HG02763 (cell line): ENCODE measurements around the gene DAZ3.
"Not testable (repeated sequence)": the region's sequence is repeated elsewhere in the genome, so short reads cannot be mapped to it uniquely, and the experiment has no call there.

Experiments
- ATAC-seq: cut with Tn5 transposase; IDR thresholded peaks from one replicate; pipeline ENCODE4 v1.9.1; 2021; ENCODE audit warnings: mild to moderate bottlenecking, moderate library complexity; ENCODE audit not compliant: unreplicated experiment

The DAZ3 gene, protein sequence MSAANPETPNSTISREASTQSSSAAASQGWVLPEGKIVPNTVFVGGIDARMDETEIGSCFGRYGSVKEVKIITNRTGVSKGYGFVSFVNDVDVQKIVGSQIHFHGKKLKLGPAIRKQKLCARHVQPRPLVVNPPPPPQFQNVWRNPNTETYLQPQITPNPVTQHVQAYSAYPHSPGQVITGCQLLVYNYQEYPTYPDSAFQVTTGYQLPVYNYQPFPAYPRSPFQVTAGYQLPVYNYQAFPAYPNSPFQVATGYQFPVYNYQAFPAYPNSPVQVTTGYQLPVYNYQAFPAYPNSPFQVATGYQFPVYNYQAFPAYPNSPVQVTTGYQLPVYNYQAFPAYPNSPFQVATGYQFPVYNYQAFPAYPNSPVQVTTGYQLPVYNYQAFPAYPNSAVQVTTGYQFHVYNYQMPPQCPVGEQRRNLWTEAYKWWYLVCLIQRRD

DNA sequence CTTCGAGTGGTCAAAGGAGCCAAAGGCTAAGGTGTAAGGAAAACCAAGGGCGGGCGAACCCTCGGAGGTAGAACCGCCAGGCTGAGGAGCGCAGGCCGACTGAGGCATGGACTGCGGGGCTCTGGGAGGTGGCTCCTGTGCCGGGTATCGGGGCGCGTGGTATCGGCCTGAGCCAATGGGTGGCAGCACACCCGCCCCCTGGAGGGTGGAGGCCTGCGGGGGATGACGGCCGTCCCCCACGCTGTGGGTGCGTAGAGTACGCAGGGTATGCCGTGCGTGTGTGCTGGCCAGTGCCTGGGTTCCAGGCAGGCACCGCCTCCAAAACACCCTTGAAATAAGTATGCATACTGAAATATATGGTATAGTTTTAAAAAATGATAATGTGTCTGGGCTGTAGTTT lies at the start of gene DAZ3:
Gene DAZ3 (minus strand): TSS at position 101 of the 400 bp plus-strand sequence. CDS start 208 bp downstream, outside the sequence.
- not testable (repeated sequence) for ATAC-seq

DNA sequence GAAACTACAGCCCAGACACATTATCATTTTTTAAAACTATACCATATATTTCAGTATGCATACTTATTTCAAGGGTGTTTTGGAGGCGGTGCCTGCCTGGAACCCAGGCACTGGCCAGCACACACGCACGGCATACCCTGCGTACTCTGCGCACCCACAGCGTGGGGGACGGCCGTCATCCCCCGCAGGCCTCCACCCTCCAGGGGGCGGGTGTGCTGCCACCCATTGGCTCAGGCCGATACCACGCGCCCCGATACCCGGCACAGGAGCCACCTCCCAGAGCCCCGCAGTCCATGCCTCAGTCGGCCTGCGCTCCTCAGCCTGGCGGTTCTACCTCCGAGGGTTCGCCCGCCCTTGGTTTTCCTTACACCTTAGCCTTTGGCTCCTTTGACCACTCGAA lies 20.4 kb upstream of the DAZ3 start, which contains the start of gene DAZ4:
Gene DAZ4 (plus strand): TSS at position 301 of the 400 bp plus-strand sequence. CDS start 208 bp downstream, outside the sequence.
- ATAC-seq, result not testable (repeated sequence)

DNA sequence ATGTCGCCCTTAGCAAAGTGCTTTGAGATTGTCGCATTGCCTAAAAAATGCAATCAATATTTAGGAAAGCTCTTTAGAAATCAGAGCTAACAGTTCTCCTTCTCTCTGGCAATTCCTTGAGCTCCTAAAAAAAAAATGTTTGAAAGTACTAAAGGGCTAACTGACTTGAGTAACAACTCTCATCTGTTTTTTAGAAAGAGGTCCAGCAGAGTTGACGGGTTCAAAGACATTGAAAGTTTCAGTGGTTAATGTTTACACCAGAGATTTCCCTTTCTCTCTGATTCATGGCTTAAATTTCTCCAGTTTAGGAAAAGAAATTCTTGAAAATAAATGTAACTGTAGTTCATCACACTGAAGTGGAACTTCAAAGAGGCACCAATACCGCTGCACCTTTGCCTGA lies 11.9 kb upstream of the DAZ3 start:
- ATAC-seq, result not testable (repeated sequence)

DNA sequence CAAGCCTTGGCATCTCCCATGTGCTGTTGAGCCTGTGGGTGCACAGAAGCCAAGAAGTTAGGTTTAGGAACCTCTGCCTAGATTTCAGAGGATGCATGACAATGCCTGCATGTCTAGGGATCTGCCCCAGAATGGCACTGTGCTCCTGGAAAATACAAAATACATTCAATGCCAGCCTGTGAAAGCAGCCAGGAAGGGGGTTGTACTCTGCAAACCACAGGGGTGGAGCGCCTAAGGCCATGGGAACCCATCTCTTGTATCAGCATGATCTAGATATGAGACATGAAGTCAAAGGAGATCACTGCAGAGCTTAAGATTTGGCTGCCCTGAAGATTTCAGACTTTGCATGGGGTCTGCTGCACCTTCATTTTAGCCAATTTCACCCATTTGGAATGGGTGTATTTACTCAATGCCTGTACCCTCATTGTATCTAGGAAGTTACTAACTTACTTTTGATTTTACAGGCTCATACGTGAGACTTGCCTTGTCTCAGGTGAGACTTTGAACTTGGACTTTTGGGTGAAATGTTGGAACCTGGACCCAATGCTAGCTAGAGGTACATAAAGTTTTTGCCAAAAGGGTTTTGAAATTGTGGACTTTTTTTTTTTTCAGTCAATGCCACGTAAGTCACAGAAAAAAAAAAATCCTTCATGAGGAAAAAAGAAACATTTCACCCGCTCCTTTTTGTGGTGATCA lies 11.1 kb upstream of the DAZ3 start:
- ATAC-seq, result not testable (repeated sequence)

DNA sequence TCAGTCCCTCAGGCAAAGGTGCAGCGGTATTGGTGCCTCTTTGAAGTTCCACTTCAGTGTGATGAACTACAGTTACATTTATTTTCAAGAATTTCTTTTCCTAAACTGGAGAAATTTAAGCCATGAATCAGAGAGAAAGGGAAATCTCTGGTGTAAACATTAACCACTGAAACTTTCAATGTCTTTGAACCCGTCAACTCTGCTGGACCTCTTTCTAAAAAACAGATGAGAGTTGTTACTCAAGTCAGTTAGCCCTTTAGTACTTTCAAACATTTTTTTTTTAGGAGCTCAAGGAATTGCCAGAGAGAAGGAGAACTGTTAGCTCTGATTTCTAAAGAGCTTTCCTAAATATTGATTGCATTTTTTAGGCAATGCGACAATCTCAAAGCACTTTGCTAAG lies 8.6 kb upstream of the DAZ3 start:
- ATAC-seq, result not testable (repeated sequence)
